ENCODE results near the gene CD247.

CD247 gene

DNA sequence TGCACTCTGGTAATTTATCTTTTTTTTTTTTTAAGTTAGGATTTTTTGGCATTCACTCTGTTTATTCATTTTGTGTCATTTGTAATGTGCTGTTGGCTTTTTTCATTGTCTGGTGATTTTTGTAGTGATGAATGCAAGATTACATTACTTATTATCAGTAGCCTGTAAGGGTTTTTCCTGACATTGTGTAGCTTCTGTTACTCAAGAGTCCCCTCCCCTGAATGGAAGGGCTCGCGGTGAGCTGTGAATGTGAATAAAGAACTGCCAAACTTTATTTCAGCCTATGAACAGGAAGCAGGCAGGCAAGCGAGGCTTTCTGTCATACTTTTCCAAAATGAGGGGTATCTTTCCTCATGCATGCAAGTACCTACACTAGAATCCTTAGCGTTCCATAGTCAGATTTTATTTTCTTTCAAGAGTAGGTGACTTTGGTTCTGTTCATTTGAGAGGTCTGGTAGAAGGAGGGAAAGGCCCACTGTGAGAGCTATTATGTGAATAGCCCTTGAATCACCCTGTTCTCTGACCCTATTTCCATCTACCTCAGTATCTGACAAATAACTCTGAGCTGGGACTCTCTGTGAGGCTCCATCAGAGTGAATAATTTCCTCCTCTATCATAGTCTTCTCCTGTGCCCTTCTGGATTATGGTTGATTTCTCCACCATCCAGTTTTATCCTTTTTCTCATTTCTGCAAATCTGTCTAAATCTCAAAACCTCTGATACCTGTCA lies 114.0 kb downstream of the CD247 start:
- TF ChIP-seq CTCF (IDR thresholded peaks at IDR 0.05; ENCODE audit: low read depth, low read length), result no peak
- no peak overlapping the region for H3K4me3 ChIP-seq (ENCODE audit: low read depth, low read length)
- in situ Hi-C loops (cut with HindIII; ENCODE audit: low sequenced_read_pairs), result no loop called here
- no peak for DNase-seq (ENCODE audit: low read depth, low spot score)

- no peak overlapping the region for H3K4me3 ChIP-seq (ENCODE audit: low read depth, low read length)
- TF ChIP-seq CTCF (IDR thresholded peaks at IDR 0.05; ENCODE audit: low read depth, low read length), result peak; percentile 61
- in situ Hi-C loops (cut with HindIII; ENCODE audit: low sequenced_read_pairs), result no loop called here
- peak; percentile 58 for DNase-seq (ENCODE audit: low read depth, low spot score)
Observed at GRCh38 chr1:167401260-167401873, 117.0 kb downstream of the CD247 start.

- in situ Hi-C loops (cut with HindIII; ENCODE audit: low sequenced_read_pairs), result no loop called here
- H3K4me3 ChIP-seq (ENCODE audit: low read depth, low read length), result no peak overlapping the region
- no peak for TF ChIP-seq CTCF (IDR thresholded peaks at IDR 0.05; ENCODE audit: low read depth, low read length)
- no peak for DNase-seq (ENCODE audit: low read depth, low spot score)
Observed at GRCh38 chr1:167400359-167400953, 117.9 kb downstream of the CD247 start.

DNA sequence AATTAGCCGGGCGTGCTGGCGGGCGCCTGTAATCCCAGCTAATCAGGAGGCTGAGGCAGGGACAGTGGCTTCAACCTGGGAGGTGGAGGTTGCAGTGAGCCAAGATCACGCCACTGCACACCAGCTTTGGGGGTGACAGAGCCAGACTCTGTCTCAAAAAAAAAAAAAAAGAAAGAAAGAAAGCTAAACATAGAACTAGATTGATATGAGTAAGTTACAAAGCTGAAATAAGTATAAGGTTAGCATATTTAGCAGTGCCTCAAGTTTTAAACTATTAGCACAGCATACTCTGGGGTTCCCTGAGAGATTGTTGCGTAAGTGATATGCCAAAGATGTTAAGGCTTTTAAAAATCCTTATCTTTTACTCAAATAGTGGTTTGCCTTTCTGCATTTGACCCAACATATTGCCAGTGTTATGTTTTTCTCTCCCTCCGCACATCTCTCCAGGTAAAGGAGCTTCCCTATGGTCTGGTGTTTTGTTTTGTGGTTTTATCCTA lies 126.1 kb downstream of the CD247 start:
- no peak for DNase-seq (ENCODE audit: low read depth, low spot score)
- no peak overlapping the region for H3K4me3 ChIP-seq (ENCODE audit: low read depth, low read length)
- in situ Hi-C loops (cut with HindIII; ENCODE audit: low sequenced_read_pairs), result no loop called here
- no peak for TF ChIP-seq CTCF (IDR thresholded peaks at IDR 0.05; ENCODE audit: low read depth, low read length)

- no peak for DNase-seq (ENCODE audit: low read depth, low spot score)
- in situ Hi-C loops (cut with HindIII; ENCODE audit: low sequenced_read_pairs), result no loop called here
- H3K4me3 ChIP-seq (ENCODE audit: low read depth, low read length), result no peak overlapping the region
- no peak for TF ChIP-seq CTCF (IDR thresholded peaks at IDR 0.05; ENCODE audit: low read depth, low read length)
Observed at GRCh38 chr1:167388976-167389375, 129.4 kb downstream of the CD247 start.

DNA sequence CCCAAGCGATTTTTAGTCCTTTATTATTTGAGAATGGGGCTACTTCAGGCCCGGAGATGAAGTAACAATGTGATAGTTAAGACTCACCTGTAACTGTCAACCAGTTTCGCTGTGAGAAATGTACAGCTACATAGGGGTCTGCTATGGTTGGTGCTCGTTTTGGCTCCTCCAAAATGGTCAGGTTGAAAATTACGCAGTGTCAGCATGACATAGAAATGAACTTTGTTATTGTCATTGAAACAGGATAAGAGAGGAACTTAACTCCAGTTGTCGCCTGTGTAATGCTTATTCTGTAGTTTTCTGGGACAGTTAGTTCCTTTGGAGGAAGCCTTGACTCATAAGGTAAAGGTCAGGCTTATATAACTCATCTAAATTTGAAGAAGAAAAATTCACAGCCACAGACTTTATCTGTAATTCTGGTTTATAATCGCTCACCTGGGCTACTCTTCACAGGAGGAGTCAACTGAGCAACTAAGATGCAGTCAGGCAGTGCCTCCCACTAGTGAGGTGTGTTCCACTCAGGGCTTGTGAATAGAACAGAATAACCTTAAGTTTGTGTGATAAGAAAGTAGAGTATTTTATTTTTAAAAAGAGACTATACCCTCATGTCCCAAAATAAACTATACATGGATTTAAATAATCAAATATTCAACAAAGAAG lies 130.9 kb downstream of the CD247 start:
- no peak overlapping the region for H3K4me3 ChIP-seq (ENCODE audit: low read depth, low read length)
- in situ Hi-C loops (cut with HindIII; ENCODE audit: low sequenced_read_pairs), result no loop called here
- DNase-seq (ENCODE audit: low read depth, low spot score), result no peak
- TF ChIP-seq CTCF (IDR thresholded peaks at IDR 0.05; ENCODE audit: low read depth, low read length), result no peak

Data from astrocyte of the spinal cord (primary cell).